NCI-H1105 treated with DMSO at 0.1 percent for 48 hours (cell line): ENCODE measurements around the gene APH1B.
A peak's percentile ranks its signal among the peaks of the same experiment; 100 is the strongest.
"Not testable (repeated sequence)": the region's sequence is repeated elsewhere in the genome, so short reads cannot be mapped to it uniquely, and the experiment has no call there.

Source experiments
- DNase-seq: peaks from one replicate; lab custom pipeline; 2025; lab: John Stamatoyannopoulos, UW

The APH1B gene

DNA sequence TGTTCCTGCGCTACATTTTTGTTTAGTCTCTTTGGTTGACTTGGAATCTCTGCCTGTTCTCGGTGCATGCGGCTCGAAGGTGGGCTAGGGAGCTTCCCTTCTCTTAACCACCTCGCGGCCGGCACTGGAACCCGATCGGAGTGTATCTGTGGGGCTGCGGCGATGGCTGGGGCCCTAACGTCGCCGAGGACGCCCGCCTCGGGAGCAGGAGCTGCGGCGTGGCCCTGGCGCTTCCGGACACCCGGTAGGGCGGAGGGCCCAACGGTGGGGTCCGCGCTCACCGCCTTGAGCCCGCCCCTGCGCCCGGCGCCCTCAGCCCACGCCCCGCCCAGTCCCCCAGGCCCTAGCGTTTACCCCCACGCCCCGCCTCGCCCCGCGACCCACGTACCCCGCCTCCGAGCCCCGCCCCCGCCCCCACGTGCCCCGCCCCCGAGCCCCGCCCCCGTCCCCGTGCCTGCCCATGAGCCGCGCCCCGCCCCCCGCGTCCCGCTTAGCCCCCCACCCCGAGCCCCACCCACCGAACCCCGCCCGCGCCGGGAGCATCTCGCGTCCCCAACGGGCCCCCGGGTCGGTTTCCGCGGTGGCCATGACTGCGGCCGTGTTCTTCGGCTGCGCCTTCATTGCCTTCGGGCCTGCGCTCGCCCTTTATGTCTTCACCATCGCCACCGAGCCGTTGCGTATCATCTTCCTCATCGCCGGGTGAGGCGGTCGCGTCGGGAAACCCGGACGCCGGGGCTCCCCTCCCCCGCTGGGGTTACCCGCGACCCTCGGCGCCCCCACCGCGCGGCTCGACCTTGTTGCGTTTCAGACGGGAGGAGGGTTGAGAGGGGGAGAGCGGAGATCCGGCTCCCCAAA, at the start of gene APH1B:
Gene APH1B (plus strand): TSS at position 568 of the 855 bp plus-strand sequence. CDS start 19 bp downstream, at position 587.
- DNase-seq = peak; percentile 74

GRCh38 chr15:63227689-63228088, 49.7 kb upstream of the APH1B start:
- DNase-seq = no peak

- DNase-seq = no peak
These were observed 46.2 kb upstream of the APH1B start for GRCh38 chr15:63231206-63231605.

GRCh38 chr15:63231706-63232105, 45.7 kb upstream of the APH1B start:
- no peak for DNase-seq

- no peak for DNase-seq
These were observed 45.0 kb upstream of the APH1B start for GRCh38 chr15:63232405-63232804.

GRCh38 chr15:63232943-63233342, 44.5 kb upstream of the APH1B start:
- DNase-seq = no peak

DNA sequence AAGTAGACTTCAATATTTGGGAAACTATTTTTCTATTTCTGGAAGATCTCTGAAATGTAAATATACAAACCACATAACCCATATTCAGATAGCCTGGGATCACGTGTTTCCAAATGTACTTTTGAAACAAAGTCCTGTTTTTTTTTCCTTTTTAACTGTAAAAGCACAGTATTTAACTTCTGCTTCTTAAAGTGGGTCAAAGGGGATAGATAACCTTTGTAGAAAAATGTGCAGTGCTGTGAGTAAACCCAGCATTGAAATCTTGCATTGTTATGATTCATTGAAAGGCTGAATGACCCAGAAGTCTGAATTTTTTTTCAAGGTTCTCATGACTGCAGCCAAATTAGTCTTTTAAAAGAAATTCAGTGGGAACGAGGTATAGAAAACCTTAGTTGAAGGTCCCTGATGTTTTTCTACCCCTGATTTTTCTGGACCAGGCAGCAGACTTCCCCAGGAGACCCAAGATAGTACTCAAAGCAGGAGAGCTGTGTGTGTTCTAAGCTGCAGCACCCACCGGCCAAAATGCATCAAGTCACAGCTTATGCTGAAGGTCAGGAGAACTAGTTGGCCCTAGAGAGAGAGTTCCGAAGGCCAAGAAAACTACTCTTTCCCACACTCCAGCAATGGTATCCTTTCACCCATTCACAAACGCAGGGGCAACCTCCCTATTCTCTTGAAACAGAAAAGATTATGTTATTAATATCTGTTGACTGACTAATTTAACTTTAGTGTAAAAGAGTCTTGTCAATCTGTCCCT, 43.6 kb upstream of the APH1B start:
- no peak for DNase-seq

GRCh38 chr15:63234451-63234870, 42.9 kb upstream of the APH1B start:
- no peak for DNase-seq

- no peak for DNase-seq
These were observed 41.1 kb upstream of the APH1B start for GRCh38 chr15:63236272-63236671.

DNA sequence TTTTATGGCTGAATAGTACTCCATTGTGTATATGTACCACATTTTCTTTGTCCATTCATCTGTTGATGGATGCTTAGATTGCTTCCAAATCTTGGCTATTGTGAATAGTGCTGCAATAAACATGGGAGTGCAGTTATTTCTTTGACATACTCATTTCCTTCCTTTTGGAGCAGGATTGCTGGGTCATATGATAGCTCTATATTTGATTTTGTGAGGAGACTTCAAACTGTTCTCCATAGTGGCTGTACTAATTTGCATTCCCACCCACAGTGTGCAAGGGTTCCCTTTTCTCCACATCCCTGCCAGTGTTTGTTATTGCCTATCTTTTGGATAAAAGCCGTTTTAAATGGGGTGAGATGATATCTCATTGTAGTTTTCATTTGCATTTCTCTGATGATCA, 40.3 kb upstream of the APH1B start:
- DNase-seq = not testable (repeated sequence)

DNA sequence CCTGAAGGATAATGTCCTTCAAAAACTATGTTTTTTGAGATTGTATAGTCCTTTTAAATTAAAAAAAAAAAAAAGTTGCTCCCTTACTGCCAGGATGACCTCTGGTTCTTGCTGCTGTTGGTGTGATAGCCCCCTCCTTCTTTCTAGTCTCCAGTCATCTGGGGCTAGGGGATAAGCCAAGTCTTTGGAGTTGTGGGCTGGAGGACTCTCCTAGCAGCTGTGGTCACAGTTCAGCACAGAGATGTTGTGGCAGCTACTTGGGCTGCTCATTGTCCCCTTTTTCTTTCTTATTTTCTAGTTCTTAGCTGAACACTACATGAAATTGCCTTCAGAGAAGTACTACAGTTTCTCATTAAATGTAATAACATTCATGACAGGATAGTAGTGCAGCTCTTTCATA, 39.2 kb upstream of the APH1B start:
- no peak for DNase-seq

GRCh38 chr15:63238796-63239195, 38.6 kb upstream of the APH1B start:
- no peak for DNase-seq

GRCh38 chr15:63240109-63240508, 37.3 kb upstream of the APH1B start:
- no peak for DNase-seq

DNA sequence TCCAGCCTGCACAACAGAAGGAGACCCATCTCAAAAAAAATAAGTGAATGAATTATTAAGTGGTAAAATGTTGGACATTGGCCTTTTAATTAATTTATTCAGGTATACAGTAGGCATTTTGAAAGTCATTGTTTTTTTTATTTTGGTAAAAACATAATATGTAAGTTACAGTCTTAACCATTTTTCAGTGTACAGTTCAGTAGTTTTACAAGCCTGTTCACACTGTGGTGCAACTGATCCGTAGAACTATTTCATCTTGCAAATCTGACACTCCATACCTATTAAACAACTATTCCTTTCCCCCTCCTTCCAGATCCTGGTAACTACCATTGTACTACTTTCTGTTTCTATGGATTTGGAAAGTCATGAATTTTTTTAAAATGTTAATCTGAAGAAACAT, 36.1 kb upstream of the APH1B start:
- DNase-seq = no peak

DNA sequence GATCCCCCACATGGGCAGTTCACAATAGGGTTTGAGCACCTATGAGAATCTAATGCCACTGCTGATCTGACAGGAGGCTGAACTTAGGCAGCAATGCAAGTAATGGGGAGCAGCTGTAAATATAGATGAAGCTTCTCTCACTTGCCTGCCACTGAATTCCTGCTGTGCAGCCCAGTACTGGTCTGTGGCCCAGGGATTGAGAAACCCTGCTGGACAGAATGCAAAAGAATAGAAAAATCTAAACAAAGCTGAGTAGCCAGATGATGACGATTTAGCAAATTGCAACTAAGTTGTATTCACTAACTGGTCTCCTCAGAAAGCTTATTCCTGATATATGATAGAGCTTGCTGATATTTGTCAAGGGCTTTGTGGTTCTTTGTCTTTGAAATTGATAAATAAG, 34.3 kb upstream of the APH1B start:
- no peak for DNase-seq

DNA sequence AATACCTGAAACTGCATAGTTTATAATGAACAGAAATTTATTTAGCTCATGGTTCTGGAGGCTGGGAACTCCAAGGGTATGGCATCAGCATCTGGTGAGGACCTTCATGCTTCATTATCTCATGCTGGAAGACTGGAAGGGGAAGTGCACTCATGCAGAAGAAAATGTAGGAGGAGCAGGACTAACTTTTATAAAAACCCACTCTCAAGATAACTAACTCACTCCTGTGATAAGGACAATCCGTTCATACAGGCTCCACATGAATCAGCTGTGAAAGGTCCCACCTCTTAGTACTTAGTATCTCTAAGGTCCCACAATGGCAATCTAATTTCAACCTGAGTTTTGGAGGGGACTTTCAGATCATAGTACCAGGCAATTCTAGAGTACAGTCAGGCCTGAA, 33.6 kb upstream of the APH1B start:
- DNase-seq = no peak

DNA sequence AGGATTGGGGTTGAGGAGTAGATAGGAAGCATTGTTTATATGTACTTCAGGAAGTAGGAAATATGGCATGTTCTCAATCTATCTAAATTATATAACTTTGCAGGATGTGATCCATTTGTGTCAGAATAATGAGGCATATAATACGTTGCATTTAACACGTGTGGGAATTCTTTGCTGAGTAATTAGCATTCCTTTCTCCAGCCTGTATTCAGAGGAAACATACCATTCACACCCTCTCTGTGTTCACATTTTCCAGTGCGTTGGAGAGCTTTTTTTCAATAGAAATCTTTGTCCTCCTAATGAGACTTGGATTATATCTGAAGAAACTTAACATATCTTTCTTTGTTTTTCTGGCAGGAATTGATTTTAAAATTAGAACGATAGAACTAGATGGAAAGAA, 33.0 kb upstream of the APH1B start:
- no peak for DNase-seq

- no peak for DNase-seq
These were observed 32.3 kb upstream of the APH1B start for GRCh38 chr15:63244976-63245645.

- DNase-seq = no peak
These were observed 30.5 kb upstream of the APH1B start for GRCh38 chr15:63246691-63247469.

- no peak for DNase-seq
These were observed 27.0 kb upstream of the APH1B start for GRCh38 chr15:63250312-63250965.

DNA sequence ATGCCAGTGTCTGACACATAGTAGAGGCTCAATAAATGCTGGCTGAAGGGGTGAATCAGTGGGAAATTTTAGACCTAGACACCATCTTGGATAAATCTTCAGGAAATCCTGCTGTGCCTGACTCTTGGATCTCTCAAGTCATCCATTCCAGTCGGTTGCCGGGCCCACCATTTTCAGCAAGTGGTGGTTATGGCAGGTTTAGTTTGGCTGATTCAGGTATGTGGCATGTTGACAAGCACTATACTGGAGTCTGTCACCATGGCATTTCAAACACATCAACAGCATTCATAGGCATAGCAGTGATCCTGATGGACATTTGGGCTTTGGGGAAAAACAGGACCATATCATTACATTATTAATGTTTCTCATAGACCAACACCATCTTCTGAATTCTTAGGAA, 25.7 kb upstream of the APH1B start:
- no peak for DNase-seq
